GM18505 (cell line): ENCODE data around the gene NTRK1.

ENCODE experiments used
- ATAC-seq: cut with Tn5 transposase; IDR thresholded peaks from one replicate; pipeline ENCODE4 v1.9.1; 2021; ENCODE audit not compliant: unreplicated experiment
- POLR2A ChIP-seq: IDR thresholded peaks from 4 replicates; pipeline ENCODE4 v1.6.1; 2011; ENCODE audit warnings: borderline replicate concordance; ENCODE audit not compliant: insufficient read depth, insufficient read length; ENCODE audit errors: extremely low read depth

The NTRK1 gene

GRCh38 chr1:156844638-156845037 is 16.0 kb upstream of the NTRK1 start:
- TF ChIP-seq POLR2A = no peak

GRCh38 chr1:156845055-156845952 is 15.4 kb upstream of the NTRK1 start:
- no peak for ATAC-seq
- TF ChIP-seq POLR2A = no peak

More at GRCh38 chr1:156844638-156845037, 16.0 kb upstream of the NTRK1 start:
- ATAC-seq = no peak

- ATAC-seq = no peak
- no peak for TF ChIP-seq POLR2A
Observed at GRCh38 chr1:156845953-156846545, 14.6 kb upstream of the NTRK1 start.

GRCh38 chr1:156846643-156847042 is 14.0 kb upstream of the NTRK1 start:
- no peak for ATAC-seq
- TF ChIP-seq POLR2A = no peak

GRCh38 chr1:156847591-156848460 is 12.8 kb upstream of the NTRK1 start:
- no peak for ATAC-seq

DNA sequence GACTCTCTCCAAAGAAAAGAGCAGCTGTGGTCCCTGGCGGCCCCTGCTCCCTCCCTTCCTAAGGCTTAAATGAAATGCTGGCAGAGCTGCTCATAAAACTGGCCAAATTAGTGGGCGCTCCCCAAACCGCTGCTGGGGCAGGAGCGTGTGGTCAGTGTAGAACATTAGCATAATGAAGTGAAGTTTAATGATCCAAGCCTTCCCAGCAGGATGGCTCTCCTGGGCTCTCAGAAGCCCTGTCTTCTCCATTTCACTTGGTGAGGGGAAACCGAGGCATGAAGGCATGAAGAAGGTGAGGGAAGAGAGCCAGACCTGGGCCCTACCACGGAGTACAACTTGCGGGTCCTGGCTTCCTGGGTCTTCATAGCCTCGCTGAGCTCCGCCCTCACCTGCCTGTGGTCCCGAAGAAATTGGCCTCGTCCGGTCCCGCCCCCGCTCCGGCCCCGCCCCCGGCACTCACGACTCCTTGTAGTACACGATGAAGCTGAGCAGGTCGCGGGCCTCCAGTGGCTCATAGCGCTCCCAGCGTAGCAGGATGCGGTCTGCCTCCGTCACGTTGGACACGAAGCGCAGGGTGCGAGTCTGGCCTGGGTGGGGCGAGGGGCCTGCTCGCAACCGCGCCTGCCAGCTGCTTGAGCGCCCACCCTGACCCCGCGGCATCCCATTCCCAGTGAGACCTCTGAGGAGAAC is 12.1 kb upstream of the NTRK1 start:
- no peak for TF ChIP-seq POLR2A

More at GRCh38 chr1:156847591-156848460, 12.8 kb upstream of the NTRK1 start:
- no peak for TF ChIP-seq POLR2A

DNA sequence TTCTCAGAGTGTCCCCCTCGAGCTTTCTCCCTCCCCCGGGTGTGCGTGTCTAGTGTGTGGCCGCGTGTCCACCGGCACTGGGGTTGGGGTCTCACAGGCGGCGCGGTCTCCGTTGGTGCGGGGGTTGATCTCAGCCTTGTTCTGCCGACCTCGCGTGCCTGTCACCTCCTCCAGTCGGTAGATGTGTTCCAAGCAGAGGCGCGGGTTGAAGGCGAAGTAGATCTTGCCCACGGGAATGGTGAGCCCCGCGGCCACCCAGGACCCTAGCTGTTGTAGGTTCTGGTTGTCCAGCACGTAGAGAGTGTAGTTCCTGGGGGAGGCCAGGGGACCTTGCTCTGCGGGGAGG is 11.5 kb upstream of the NTRK1 start:
- no peak for ATAC-seq

More for the DNA sequence above, 12.1 kb upstream of the NTRK1 start:
- ATAC-seq = no peak

DNA sequence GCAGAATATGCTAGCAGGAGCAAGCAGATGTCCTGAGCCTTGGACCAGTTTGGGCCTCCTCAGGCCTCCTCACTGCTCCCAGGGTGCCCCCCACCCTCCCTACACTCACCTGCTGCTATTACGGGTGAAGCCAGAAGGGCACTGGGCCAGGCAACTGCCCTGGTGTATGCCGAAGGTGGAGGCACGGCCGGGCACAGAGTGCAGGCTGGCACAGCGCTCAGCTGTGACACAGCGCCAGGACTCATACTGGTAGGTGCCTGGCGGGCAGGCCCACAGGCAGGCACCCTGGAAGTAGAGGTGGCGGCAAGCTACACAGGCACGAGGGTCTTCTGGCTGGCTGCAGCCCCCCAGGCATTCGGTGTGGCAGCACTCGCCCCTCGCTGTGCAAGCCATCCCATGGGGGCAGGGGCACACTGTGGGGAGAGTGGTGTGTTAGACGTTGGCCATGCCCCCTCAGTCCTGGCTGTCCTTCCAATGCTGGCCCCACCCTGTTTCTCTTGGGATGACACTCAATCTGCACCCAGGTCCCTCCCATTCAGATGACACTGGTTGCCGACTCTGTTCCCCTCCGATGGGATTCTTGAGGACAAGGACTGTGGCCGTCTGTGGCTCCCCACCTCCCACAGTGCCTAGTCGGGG is 8.8 kb upstream of the NTRK1 start:
- TF ChIP-seq POLR2A = no peak
- ATAC-seq = no peak

More for the DNA sequence above, 11.5 kb upstream of the NTRK1 start:
- TF ChIP-seq POLR2A = no peak

DNA sequence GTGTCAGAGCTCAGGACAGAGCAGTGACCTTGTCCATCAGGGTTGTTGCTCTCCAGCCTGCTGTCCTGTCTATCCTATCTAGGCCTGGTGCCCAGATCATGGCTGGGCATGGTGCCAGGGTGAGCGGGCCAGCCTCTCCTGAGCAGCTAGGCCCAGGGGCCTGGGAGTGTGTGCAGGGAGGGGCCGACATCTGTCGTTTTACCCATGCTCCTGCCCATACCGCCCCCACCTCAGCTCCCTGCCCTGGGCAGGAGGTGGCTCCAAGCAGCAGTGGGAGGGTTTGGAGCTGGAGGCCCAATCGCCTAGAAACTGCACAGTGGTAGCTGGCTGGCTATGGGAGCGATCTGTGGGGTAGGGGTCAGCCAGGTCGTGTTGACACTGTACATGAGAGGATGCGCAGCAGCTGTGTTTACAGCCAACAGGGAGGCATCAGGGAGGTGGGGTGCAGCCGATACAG is 8.2 kb upstream of the NTRK1 start:
- no peak for TF ChIP-seq POLR2A
- no peak for ATAC-seq

DNA sequence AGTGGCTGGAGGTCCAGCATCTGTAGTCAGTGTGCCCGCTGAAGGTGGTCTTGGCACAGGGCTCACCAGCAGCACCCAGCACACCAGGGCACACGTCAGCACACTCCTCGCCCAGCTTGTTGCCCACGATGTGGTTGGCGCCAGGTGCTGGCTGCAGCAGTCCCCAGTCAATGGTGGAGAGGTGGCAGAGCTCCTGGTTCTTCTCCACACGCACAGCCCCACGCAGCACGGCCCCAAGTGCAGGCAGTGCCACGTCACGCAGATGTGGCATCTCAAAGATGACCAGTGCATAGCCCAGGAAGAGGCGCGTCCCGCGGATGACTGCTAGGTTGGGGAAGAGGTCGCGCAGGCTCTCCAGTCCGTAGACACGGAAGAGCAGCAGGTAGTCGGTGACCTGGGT is 6.9 kb upstream of the NTRK1 start:
- no peak for TF ChIP-seq POLR2A
- ATAC-seq = no peak

DNA sequence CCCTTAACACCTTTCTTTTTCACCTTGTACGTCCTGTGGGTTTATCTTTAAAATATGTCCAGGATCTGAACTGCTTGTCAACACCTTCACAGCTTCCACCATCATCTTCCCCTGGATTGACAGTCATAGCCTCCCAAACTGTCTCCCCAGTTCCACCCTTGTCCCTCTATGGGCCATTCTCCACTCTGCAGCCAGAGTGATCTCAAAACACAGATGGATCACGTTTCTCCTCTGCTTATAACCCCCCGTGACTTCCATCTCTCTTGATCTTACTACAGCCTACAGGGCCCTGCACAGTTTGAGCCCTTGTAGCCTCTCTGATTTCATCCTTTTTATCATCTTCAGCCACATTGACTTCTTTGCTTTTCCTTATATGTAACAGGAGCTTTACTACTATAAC is 6.0 kb upstream of the NTRK1 start:
- no peak for TF ChIP-seq POLR2A
- no peak for ATAC-seq

- no peak for TF ChIP-seq POLR2A
- ATAC-seq = no peak
Observed at GRCh38 chr1:156856282-156856785, 4.3 kb upstream of the NTRK1 start.

DNA sequence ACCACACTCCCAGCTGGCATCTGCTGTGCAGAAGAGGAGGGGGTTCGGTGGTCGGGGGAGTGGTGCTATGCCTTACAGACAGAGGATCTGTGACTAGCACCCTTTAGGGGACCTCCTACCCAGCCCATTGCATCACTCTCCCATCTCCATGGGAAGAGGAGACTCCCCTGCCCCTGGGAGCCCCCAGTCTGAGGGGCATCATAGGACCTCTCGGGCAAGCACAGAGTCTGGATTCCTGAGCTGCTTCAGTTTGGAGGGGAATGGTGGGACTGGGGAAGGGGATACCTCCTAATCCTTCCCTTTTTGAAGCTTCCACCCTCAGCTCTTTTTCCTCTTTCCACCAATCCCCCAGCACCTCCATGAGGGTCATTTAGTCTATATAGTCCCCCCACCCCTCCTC is 3.1 kb upstream of the NTRK1 start:
- TF ChIP-seq POLR2A = no peak
- ATAC-seq = no peak

GRCh38 chr1:156858555-156858956 is 2.1 kb upstream of the NTRK1 start:
- TF ChIP-seq POLR2A = no peak
- ATAC-seq = no peak
